LNCaP clone FGC (cell line): ENCODE data around the gene C14orf132.

Source experiments
- DNase-seq: peaks from one replicate; pipeline ENCODE4 v3.0.0-alpha.2; 2011; ENCODE audit warnings: low read depth
- H3K4me3 ChIP-seq: 2 replicates; pipeline ENCODE4 v1.5.1; 2011; ENCODE audit warnings: mild to moderate bottlenecking, low read depth, low read length, control low read depth
- TF ChIP-seq, protein P1 (sequence below): IDR thresholded peaks from 2 replicates; pipeline ENCODE4 v1.5.1; 2012; ENCODE audit warnings: mild to moderate bottlenecking; ENCODE audit not compliant: control insufficient read depth, insufficient read depth; ENCODE audit errors: extremely low read depth

Gene C14orf132

DNA sequence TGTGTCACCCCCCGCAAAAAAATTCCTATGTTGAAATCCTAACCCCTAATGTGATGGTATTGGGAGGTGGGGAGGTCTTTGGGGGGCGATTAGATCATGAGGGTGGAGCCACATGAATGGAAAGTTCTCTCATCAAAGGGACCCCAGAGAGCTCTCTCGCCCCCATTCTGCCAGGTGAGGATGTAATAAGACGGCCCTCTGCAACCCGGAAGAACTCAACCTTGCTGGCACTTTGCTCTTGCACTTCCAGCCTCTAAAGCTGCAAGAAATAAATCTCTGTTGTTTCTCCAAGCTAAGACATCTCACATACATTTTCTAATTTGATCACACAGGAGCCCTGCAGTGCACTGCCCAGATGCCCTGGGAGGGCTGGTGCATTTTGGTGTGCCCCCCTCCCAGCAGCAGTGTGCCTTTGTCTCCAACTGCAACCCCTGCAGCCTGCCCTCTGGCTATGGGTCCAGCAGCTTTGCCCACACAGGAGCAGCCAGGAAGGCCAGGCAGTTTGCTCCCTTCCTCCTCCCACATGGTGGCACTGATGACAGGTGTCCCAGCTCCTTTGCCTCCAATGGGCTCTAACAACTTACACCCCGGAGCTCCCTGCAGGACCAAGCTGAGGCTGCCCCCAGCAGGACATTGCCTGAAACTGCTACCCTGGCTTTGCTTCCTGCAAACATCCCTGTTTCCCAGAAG, 59.3 kb downstream of the C14orf132 start:
- H3K4me3 ChIP-seq = no peak overlapping the region
- TF ChIP-seq, protein P1, sequence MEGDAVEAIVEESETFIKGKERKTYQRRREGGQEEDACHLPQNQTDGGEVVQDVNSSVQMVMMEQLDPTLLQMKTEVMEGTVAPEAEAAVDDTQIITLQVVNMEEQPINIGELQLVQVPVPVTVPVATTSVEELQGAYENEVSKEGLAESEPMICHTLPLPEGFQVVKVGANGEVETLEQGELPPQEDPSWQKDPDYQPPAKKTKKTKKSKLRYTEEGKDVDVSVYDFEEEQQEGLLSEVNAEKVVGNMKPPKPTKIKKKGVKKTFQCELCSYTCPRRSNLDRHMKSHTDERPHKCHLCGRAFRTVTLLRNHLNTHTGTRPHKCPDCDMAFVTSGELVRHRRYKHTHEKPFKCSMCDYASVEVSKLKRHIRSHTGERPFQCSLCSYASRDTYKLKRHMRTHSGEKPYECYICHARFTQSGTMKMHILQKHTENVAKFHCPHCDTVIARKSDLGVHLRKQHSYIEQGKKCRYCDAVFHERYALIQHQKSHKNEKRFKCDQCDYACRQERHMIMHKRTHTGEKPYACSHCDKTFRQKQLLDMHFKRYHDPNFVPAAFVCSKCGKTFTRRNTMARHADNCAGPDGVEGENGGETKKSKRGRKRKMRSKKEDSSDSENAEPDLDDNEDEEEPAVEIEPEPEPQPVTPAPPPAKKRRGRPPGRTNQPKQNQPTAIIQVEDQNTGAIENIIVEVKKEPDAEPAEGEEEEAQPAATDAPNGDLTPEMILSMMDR = peak; percentile 91
- peak; percentile 52 for DNase-seq

DNA sequence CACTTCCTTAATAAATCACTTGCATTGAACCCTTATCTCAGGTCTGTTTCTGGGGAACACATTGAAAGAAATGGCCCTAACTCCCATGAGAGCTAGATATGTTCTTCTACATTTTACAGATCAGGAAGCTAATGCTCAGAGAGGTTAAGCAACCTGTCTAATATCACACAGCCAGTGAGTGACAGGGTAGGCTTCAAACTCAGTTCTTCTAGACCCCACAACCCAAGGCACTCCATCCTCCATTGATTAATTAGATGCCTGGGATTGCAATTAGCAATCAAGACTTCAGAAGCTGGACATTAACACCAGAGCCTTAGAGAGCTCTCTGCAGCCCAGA, 59.8 kb downstream of the C14orf132 start:
- TF ChIP-seq, protein P1 = no peak
- H3K4me3 ChIP-seq = no peak overlapping the region
- no peak for DNase-seq

DNA sequence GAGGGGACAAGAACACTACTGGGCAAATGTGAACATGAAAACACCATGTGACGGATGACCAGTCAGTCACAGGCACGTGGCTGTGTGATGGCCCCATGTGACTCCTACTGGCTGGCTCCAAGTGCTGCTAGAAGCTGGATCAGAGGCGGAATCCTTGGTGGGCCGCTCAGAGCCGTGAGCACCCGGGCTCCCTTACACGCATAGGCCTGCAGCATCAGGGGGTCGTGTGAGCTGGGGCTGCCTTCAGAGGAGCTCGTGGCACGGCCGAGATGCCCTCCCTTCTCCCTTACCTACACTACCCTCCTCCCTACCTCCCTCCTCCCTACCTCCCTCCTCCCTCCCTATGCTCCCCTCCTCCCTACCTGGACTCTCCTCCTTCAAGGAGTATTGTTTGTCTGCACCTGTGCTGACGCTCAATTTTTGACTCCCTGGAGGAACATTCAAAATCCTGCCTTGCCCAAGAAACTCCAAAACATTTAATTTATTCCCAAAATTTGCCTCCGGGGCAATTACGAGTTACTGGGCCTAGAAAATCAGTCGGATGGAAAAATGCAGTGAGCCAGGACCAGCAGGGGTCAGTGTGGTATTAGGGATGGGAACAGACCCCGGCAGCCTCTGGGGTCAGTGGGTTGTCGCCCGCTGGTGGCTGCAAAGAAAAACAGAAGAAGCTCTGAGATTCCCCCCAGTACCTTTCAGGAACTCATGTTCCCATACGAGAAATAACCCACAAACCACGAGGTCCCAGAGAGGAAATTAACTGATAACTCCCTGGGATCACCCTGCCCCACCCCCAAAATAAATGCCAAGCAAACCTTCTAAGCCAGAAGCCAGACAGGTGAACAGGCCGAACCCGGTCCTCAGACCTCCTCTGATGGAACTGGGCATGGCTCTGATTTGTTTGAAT, 61.3 kb downstream of the C14orf132 start:
- H3K4me3 ChIP-seq = no peak overlapping the region
- TF ChIP-seq, protein P1 = peak; percentile 90
- DNase-seq = peak; percentile 41

DNA sequence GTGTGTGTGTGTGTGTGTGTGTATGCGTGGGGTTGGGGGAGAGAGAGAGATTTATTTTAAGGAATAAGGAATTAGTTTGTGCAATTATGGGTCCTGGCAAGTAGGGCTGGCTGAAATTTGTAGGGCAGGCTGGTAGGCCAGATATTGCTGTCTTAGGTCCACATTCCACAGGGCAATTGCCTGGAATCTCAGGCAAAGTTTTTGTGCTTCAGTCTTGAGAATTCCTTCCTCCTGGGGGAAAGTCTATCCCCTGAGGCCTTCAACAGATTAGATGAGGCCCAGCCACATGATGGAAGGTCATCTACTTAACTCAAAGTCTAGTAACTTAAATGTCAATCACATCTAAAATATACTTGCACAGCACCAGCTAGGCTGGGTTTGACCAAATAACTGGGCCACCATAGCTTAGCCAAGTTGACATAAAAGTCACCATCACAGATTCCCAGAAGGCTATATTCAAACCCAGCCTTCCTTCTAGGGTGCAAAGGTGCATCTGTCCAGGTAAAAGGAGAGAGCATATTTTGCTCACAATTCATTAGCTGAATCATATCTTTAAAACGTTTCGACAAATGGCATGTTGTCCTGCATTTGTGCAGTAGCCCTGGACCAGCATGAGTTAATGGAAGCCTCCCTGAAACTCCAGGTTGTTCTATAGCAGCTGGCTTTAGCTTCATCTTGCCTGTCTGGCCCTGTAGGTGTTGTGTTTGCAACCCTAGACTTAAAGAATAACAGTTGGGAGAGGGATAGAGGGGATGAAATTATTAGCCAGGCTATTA, 63.1 kb downstream of the C14orf132 start:
- DNase-seq = no peak
- TF ChIP-seq, protein P1 = no peak
- H3K4me3 ChIP-seq = no peak overlapping the region

DNA sequence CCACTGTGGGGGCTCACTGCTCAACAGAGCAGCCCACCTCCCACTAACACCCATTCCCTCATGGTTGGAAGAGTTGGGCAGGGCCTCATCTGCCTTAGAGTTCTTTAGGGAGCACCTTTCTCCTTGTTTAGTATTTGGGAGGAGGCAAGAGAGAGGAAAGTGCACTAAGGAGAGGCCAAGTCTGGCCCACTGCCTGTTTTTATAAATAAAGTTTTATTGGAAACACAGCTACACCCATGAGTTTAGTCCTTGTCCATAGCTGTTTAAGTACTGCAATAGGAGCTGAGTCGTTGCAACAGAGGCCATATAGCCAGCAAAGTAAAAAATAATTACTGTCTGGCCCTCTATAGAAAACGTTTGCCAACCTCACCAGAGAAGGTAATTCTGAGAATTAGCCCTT, 63.9 kb downstream of the C14orf132 start:
- TF ChIP-seq, protein P1 = no peak
- no peak for DNase-seq
- H3K4me3 ChIP-seq = no peak overlapping the region

DNA sequence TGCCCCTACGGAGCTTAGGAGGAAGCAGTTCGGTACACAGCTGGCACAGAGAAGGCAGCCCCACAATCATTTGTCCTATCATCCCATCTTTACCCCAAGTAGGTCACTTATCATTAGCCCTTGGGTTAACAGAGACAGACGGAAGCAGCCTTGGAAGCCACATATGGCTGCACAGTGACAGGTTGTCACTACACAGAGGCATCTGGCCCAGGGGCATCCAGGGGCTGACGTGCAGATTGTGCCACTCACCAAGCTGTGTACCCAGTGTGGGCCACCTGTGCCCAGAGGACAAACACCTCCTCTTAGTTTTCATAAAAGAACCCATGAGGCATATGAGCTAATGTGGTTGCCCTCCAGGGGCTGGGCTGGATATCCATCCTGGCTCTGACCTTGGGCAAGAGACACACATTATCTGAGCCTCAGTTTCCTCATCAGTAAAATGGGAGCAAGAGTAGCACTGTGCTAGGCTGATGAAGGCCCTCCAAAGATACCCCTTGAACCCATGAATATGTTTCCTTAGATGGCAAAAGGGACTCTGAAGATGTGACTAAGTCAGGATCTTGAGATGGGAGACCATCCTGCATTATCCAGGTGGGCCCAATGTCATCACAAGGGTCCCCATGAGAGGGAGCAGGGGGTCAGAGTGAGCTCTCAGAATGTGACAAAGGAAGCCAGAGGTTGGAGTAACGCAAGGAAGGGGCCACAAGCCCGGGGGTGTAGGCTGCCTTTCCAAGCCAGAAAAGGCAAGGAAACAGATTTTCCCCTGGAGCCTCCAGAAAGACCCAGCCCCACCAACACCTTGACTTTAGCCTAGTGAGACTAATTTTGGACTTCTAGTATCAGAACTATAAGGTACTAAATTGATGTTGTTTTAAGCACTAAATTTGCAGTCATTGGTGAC, 64.6 kb downstream of the C14orf132 start:
- TF ChIP-seq, protein P1 = no peak
- H3K4me3 ChIP-seq = no peak overlapping the region
- no peak for DNase-seq
